ENCODE data around the gene PRIM1.
"Not testable (repeated sequence)": the region's sequence is repeated elsewhere in the genome, so short reads cannot be mapped to it uniquely, and the experiment has no call there.

PRIM1 gene

DNA sequence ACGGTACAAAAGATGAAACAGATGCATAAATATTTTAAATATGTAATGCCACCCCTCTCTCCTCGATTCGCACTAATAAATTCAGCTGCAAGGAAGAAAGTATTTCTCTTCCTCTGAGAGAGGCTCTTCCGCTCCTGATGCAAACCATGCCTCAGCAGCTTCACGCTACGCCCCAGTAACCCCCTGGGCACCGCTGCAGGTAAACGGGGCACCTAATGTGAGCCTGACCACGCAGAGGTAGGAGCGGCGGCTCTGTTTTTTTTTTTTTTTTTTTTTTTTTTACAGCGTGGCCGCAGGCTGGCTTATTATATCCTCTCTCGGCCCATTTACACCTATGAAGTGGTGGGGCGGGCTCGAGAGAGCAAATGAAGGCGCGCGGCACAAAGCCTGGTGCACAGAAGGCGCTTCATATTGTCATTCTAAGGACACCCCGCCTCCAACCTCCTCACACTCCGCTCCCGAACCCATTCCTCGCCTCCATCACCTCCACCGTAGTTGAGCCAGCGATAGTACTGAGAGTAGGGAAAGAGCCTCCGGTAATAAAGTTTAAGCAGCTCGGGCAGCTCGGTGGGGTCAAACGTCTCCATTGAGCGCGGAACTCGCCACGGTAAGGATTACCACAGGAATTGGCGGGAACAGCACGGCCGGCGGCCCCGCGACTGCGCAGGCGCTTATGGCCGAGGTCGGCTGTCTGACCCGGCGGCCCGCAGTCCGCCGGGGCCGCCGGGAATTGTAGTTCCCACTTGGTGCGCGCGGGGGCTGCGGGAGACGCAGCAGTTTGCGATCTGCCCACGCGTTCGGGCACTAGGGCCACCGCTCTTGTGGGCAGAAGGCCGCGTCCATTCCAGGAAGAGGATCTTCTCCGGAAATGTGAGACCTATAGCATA lies at the start of gene PRIM1:
TSS of gene PRIM1 (minus strand) at position 612 of the 887 bp plus-strand sequence. CDS start at position 587, 25 bp downstream.
- in situ Hi-C loops (cut with MboI; ENCODE audit: low sequenced_read_pairs): loop anchor here (25.0 kb wide), 1 partner anchor 235 kb away; a partner anchor contains a TSS

GRCh38 chr12:56800221-56800620 lies 48.1 kb upstream of the PRIM1 start:
- in situ Hi-C loops (cut with MboI; ENCODE audit: low sequenced_read_pairs): no loop called here

- in situ Hi-C loops (cut with MboI; ENCODE audit: low sequenced_read_pairs): not testable (repeated sequence)
Observed at GRCh38 chr12:56799345-56799744, 47.2 kb upstream of the PRIM1 start.

DNA sequence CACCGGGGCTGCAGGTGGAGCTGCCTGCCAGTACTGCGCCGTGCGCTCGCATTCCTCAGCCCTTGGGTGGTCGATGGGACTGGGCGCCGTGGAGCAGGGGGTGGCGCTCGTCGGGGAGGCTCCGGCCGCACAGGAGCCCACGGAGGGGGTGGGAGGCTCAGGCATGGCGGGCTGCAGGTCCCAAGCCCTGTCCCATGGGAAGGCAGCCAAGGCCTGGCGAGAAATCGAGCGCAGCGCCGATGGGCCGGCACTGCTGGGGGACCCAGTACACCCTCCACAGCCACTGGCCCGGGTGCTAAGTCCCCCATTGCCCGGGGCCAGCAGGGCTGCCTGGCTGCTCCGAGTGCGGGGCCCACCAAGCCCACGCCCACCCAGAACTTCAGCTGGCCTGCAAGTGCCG lies 43.7 kb upstream of the PRIM1 start:
- in situ Hi-C loops (cut with MboI; ENCODE audit: low sequenced_read_pairs): not testable (repeated sequence)

- in situ Hi-C loops (cut with MboI; ENCODE audit: low sequenced_read_pairs): not testable (repeated sequence)
Observed at GRCh38 chr12:56795046-56795562, 43.0 kb upstream of the PRIM1 start.

DNA sequence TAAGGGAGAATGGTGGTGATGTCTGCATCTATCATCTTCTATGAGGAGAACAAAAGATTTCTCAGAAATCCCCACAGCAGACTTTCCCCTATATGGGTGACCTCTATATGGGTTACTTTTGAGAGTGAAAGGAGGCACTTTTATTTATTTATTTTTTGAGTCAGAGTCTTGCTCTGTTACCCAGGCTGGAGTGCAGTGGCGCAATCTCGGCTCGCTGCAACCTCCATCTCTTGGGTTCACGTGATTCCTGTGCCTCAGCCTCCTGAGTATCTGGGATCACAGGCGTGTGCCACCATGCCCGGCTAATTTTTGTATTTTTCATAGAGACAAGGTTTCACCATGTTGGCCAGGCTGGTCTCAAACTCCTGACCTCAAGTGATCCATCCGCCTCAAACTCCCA lies 41.0 kb upstream of the PRIM1 start:
- in situ Hi-C loops (cut with MboI; ENCODE audit: low sequenced_read_pairs): not testable (repeated sequence)

DNA sequence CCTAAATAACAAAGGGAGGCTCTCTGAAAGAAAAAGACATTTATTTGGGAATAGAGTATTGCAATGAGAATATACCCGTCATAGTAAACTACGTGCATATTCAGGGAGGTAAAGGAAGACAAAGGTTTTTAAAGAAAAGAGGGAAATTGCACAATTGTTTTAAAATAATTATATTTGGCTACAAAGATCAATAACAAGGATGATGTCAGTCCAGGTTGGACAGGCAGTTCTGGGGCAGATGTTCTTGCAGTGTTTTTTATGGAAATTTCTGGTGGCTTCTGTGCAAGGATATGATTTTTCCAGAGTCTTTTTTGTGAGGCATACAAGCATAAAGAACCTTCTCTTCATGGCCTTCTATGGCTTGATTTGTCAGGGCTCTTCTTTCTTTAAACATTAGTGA lies 40.6 kb upstream of the PRIM1 start:
- in situ Hi-C loops (cut with MboI; ENCODE audit: low sequenced_read_pairs): no loop called here

- in situ Hi-C loops (cut with MboI; ENCODE audit: low sequenced_read_pairs): not testable (repeated sequence)
Observed at GRCh38 chr12:56789429-56789828, 37.3 kb upstream of the PRIM1 start.

DNA sequence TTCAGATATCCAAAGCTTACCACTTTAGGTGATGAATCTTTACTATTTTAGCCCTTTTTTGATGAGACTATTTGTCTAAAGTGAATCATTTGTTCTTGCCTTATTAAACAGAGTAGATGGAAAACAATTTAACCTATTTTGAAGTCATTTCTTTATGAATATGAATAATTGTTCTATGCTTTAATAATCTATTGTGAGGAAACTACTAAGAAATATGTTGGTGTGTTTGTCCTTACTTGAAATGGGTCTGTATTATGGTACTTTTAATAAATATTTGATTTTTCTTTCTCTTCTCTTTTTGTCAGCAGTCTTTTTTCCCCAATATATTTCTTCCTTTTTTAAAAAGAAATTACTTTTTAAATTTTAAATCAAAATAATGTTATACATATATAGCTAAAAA lies 35.4 kb upstream of the PRIM1 start:
- in situ Hi-C loops (cut with MboI; ENCODE audit: low sequenced_read_pairs): no loop called here

- in situ Hi-C loops (cut with MboI; ENCODE audit: low sequenced_read_pairs): no loop called here
Observed at GRCh38 chr12:56785874-56786273, 33.8 kb upstream of the PRIM1 start.

DNA sequence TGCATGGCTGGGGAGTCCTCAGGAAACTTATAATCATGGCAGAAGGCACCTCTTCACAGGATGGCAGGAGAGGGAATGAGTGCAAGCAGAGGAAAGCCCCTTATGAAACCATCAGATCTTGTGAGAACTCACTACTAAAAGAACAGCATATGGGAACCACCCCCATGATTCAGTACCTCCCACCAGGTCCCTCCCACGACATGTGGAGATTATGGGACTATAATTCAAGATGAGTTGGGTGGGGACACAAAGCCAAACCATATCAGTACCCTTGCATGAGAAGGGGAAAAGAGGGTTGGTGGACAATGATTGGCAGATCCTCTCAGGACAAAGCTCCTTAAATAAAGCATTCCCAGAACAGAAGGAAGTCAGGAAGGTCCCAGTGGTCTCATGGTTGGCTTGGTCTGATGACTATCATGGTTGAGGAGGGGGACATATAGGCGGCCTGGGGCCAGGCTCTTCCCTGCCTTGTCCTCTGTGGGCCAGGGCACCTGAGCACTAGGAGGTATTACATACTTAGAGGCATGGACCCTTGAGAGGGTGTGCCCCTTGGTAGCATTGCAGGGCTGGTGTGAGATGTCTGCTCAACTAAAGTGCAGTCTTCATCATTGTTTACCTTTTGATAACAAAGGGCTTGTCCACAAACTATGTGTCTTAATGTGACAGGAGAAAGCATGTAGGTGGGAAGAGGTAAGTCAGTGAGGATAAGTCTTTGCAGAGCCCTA lies 33.2 kb upstream of the PRIM1 start:
- in situ Hi-C loops (cut with MboI; ENCODE audit: low sequenced_read_pairs): no loop called here

DNA sequence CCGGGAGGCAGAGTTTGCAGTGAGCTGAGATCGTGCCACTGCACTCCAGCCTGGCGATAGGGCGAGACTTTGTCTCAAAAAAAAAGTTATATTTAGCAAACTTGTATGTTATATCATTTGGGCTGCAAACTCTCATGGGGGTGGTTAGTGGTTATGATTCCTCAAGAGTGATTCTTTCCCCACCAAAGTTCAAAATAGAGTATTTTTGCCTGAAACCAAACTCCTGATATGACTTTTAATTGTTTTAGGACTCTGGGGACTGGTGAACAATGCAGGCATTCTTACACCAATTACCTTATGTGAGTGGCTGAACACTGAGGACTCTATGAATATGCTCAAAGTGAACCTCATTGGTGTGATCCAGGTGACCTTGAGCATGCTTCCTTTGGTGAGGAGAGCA lies 29.6 kb upstream of the PRIM1 start:
- in situ Hi-C loops (cut with MboI; ENCODE audit: low sequenced_read_pairs): no loop called here

DNA sequence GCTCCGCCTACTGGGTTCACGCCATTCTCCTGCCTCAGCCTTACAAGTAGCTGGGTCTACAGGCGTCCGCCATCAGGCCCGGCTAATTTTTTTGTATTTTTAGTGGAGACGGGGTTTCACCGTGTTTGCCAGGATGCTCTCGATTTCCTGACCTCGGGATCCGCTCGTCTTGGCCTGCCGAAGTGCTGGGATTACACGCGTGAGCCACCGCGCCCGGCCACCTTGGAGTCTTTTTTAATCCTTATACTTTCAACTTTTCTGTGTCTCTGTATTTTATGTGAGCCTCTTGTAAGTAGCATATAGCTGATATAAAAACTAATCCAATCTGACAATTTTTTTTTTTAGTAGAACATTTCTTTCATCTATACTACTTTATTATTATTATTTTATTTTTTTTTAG lies 26.6 kb upstream of the PRIM1 start:
- in situ Hi-C loops (cut with MboI; ENCODE audit: low sequenced_read_pairs): no loop called here

DNA sequence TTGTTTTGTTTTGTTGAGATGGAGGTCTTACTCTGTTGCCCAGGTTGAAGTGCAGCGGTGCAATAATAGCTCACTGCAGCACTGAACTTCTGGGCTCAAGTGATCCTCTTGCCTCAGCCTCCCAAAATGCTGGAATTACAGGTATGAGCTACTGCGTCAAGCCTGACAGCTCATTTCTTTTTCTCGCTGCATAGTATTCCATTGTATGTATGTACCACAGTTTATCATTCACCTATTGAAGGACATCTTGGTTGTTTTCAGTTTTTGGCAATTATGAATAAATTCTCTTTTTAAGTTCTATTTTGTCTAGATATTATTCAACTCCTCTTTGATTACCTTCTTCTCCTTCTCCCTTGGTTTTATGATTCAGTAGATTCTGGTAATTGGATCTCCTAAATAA lies 24.5 kb upstream of the PRIM1 start:
- in situ Hi-C loops (cut with MboI; ENCODE audit: low sequenced_read_pairs): no loop called here

GRCh38 chr12:56775638-56776037 lies 23.5 kb upstream of the PRIM1 start:
- in situ Hi-C loops (cut with MboI; ENCODE audit: low sequenced_read_pairs): no loop called here

GRCh38 chr12:56773113-56773512 lies 21.0 kb upstream of the PRIM1 start:
- in situ Hi-C loops (cut with MboI; ENCODE audit: low sequenced_read_pairs): loop anchor here (25.0 kb wide), 1 partner anchor 214 kb away; a partner anchor contains a TSS

DNA sequence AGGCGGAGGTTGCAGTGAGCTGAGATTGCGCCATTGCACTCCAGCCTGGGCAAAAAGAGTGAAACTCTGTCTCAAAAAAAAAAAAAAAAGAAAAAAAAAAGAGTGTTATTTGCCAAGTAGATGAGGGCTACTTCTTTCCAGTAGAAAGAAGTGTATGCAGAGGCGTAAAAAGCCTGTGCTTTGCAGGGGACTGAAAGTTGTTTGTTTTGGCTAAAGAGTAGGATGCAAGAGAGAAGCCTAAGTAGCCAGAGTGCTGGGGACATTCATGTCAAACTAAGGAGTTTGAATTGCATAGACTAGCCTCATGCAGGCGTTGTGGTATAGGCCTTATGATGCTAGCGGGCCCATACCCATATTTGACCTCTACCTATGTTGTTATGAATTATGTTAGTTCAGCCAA lies 20.5 kb upstream of the PRIM1 start:
- in situ Hi-C loops (cut with MboI; ENCODE audit: low sequenced_read_pairs): loop anchor here (25.0 kb wide), 1 partner anchor 215 kb away; a partner anchor contains a TSS

GRCh38 chr12:56769868-56770267 lies 17.7 kb upstream of the PRIM1 start:
- in situ Hi-C loops (cut with MboI; ENCODE audit: low sequenced_read_pairs): loop anchor here (25.0 kb wide), 1 partner anchor 217 kb away; a partner anchor contains a TSS

DNA sequence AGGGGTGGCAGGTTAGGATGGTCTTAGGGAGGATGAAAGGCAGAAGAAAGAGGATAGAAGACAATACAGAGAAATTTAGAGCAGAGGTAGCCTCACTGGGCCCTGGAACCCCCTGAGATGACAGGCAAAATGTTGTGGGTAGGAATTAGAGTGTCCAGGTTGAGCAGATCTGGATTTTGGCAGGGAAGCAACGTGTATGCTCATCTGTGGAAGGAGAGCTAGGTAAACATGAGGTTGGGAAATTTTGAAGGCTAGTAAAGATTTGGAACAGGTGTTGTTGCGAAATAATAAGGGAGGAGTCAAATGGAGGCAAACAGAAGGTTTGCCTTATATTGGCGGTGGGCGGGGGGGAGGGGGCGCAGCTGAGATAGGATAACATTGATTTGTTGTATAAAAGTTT lies 16.3 kb upstream of the PRIM1 start:
- in situ Hi-C loops (cut with MboI; ENCODE audit: low sequenced_read_pairs): loop anchor here (25.0 kb wide), 1 partner anchor 219 kb away; a partner anchor contains a TSS

GRCh38 chr12:56766535-56766934 lies 14.4 kb upstream of the PRIM1 start:
- in situ Hi-C loops (cut with MboI; ENCODE audit: low sequenced_read_pairs): loop anchor here (25.0 kb wide), 1 partner anchor 221 kb away; a partner anchor contains a TSS
